ENCODE results near the gene KLHL35. TPM values are rescaled to one million over a fixed set of nuclear protein-coding genes. Genes with fewer than 3 reads are reported as not detected.

The KLHL35 gene
- total and polyA plus RNA-seq, 4 donors = 0.07 to 0.42 (median 0.15) TPM; not detected in 1

DNA sequence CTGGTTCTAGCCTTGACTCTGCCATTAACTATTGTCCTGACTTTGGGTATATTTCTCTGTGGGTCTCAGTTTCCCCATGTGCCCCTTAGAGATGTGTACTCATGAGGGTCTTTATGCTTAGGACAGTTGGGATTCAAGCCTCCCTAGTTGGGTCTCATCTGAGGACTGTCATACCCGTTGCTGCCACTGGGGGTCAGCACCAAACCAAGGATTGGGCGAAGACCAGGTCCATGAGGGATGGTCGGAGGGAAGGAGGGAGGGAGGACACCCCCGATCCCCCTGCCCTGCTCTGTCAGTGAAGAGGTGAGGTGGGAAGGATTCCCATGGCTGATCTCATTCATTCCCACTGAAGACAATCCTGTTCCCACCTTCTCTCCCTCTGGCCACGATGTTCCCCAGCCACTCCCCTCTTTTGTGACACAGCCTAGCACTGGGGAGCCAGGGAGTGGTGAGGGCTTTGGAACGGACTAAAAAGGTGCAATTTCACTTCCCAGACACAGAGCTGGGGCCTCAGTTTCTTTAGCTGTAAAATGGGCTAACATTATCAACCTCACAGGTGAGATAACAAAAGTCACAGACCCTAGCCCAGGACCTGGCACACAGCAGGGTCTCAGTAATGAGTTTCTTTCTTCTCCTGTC is 12.4 kb upstream of the KLHL35 start:
- Histone ChIP-seq H3K27me3 (ENCODE audit: control insufficient read depth in 4 of 4, insufficient read depth in 4 of 4, low read length in 3 of 4) (no peaks in the 10 kb centered on the region), H3K9ac (ENCODE audit: low read depth in 1 of 2, low read length in 2 of 2) (no peak overlapping the region), H3K4me1 (ENCODE audit: control insufficient read depth in 4 of 4, insufficient read depth in 4 of 4, low read length in 3 of 4) (no peaks in the 10 kb centered on the region), H3K27ac (ENCODE audit: low read depth in 1 of 2, low read length in 2 of 2) (no peak overlapping the region), H3K9me3 (ENCODE audit: control insufficient read depth in 4 of 4, low read length in 3 of 4) (no peaks in the 10 kb centered on the region), H3K4me3 (ENCODE audit: low read depth in 1 of 3, low read length in 3 of 3) (no peak overlapping the region), H3K36me3 (ENCODE audit: control insufficient read depth in 4 of 4, insufficient read depth in 3 of 4, low read depth in 1 of 4, low read length in 3 of 4) (no peaks in the 10 kb centered on the region)
- DNase-seq (ENCODE audit: low spot score) = peak; percentile 86
- TF ChIP-seq HNF4A (conservative IDR thresholded peaks at IDR 0.05) (no peak), RAD21 (IDR thresholded peaks at IDR 0.05) (peak; percentile 99 to 100), REST (IDR thresholded peaks at IDR 0.05) (no peak)
- TF ChIP-seq, protein P1, sequence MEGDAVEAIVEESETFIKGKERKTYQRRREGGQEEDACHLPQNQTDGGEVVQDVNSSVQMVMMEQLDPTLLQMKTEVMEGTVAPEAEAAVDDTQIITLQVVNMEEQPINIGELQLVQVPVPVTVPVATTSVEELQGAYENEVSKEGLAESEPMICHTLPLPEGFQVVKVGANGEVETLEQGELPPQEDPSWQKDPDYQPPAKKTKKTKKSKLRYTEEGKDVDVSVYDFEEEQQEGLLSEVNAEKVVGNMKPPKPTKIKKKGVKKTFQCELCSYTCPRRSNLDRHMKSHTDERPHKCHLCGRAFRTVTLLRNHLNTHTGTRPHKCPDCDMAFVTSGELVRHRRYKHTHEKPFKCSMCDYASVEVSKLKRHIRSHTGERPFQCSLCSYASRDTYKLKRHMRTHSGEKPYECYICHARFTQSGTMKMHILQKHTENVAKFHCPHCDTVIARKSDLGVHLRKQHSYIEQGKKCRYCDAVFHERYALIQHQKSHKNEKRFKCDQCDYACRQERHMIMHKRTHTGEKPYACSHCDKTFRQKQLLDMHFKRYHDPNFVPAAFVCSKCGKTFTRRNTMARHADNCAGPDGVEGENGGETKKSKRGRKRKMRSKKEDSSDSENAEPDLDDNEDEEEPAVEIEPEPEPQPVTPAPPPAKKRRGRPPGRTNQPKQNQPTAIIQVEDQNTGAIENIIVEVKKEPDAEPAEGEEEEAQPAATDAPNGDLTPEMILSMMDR (IDR thresholded peaks at IDR 0.05; ENCODE audit: low read depth, low read length, missing input control) = peak; percentile 95
- 10% methylated on average over 6 of the region's 6 CpGs for WGBS

GRCh38 chr11:75443043-75443442 is 10.0 kb upstream of the KLHL35 start:
- WGBS = 87% methylated on average over 12 of the region's 12 CpGs
- H3K9ac ChIP-seq (ENCODE audit: low read depth in 1 of 2, low read length in 2 of 2) = no peak overlapping the region
- H3K27me3 ChIP-seq (ENCODE audit: control insufficient read depth in 4 of 4, insufficient read depth in 4 of 4, low read length in 3 of 4) = no peaks in the 10 kb centered on the region
- DNase-seq (ENCODE audit: low spot score) = no peak
- H3K27ac ChIP-seq (ENCODE audit: low read depth in 1 of 2, low read length in 2 of 2) = no peak overlapping the region
- no peaks in the 10 kb centered on the region for H3K4me1 ChIP-seq (ENCODE audit: control insufficient read depth in 4 of 4, insufficient read depth in 4 of 4, low read length in 3 of 4)
- H3K36me3 ChIP-seq (ENCODE audit: control insufficient read depth in 4 of 4, insufficient read depth in 3 of 4, low read depth in 1 of 4, low read length in 3 of 4) = no peaks in the 10 kb centered on the region
- no peak overlapping the region for H3K4me3 ChIP-seq (ENCODE audit: low read depth in 1 of 3, low read length in 3 of 3)
- TF ChIP-seq YY1 (IDR thresholded peaks at IDR 0.05) = no peak
- TF ChIP-seq FOXA2 (IDR thresholded peaks at IDR 0.05) = no peak
- TF ChIP-seq, protein P2, sequence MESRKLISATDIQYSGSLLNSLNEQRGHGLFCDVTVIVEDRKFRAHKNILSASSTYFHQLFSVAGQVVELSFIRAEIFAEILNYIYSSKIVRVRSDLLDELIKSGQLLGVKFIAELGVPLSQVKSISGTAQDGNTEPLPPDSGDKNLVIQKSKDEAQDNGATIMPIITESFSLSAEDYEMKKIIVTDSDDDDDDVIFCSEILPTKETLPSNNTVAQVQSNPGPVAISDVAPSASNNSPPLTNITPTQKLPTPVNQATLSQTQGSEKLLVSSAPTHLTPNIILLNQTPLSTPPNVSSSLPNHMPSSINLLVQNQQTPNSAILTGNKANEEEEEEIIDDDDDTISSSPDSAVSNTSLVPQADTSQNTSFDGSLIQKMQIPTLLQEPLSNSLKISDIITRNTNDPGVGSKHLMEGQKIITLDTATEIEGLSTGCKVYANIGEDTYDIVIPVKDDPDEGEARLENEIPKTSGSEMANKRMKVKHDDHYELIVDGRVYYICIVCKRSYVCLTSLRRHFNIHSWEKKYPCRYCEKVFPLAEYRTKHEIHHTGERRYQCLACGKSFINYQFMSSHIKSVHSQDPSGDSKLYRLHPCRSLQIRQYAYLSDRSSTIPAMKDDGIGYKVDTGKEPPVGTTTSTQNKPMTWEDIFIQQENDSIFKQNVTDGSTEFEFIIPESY (IDR thresholded peaks at IDR 0.05) = no peak
- TF ChIP-seq GABPA (IDR thresholded peaks at IDR 0.05 in 1 of 2, conservative IDR thresholded peaks at IDR 0.05 in 1 of 2) = no peak
- TF ChIP-seq SP1 (IDR thresholded peaks at IDR 0.05) = no peak
- TF ChIP-seq ATF3 (IDR thresholded peaks at IDR 0.05) = no peak
- TF ChIP-seq, protein P1 (IDR thresholded peaks at IDR 0.05; ENCODE audit: low read depth, low read length, missing input control) = no peak
- no peak for TF ChIP-seq FOXA1 (IDR thresholded peaks at IDR 0.05)
- no peak for TF ChIP-seq RXRA (IDR thresholded peaks at IDR 0.05)
- TF ChIP-seq NR2F2 (IDR thresholded peaks at IDR 0.05) = no peak
- no peak for TF ChIP-seq REST (IDR thresholded peaks at IDR 0.05)
- TF ChIP-seq EGR1 (IDR thresholded peaks at IDR 0.05; ENCODE audit: low read depth in 2 of 2) = no peak
- no peak for TF ChIP-seq JUND (IDR thresholded peaks at IDR 0.05)
- TF ChIP-seq HNF4G (IDR thresholded peaks at IDR 0.05) = no peak
- TF ChIP-seq HNF4A (conservative IDR thresholded peaks at IDR 0.05) = no peak
- H3K9me3 ChIP-seq (ENCODE audit: control insufficient read depth in 4 of 4, low read length in 3 of 4) = no peaks in the 10 kb centered on the region

All from liver (tissue), 9 donors.